Left colon (tissue), 2 donors: ENCODE measurements around the gene CBX6. TPM values are rescaled to one million over a fixed set of nuclear protein-coding genes. Genes with fewer than 3 reads are reported as not detected.
"Not testable (repeated sequence)": the region's sequence is repeated elsewhere in the genome, so short reads cannot be mapped to it uniquely, and the experiment has no call there.

Experiments used
- ATAC-seq: fragments of 200-7000 bp; cut with Tn5 transposase; one replicate; pipeline ENCODE4 v1.9.1; 2020; ENCODE audit warnings: mild to moderate bottlenecking, moderate library complexity
- DNase-seq, 2 donors: peaks; one replicate each; pipeline ENCODE4 v3.0.0-alpha.2; 2020
- intact Hi-C, 2 donors: fragments of 100-400 bp; cut with DNase I in 1 of 2; cut with micrococcal nuclease in 1 of 2; formaldehyde crosslinking; loops; one replicate each; pipeline versions ENCODE4 v1.11.2 to v1.14.0; 2022; cut with DNase I, micrococcal nuclease
- long read RNA-seq: library from polyadenylated mRNA; unstranded; transcript quantifications from one replicate; pipeline ENCODE4 v2.0.0, GENCODE V29; 2021
- total RNA-seq, 2 donors: library from RNA; stranded (reverse); fragmentation: NEBNext Ultra II Directional; extraction: Animal tissue kit (Norgen Biotek cat#: 25700); gene quantifications; one replicate each; pipeline ENCODE4 v1.2.1, GENCODE V29; 2021
- donor health status: DM: no; HTN: no; CAD: no.
- donor health status: DM: yes; HTN: yes; CAD: no.

CBX6 gene
- 10 to 100 TPM in 1 of 2 donors, 1 to 10 TPM in 1; 6.8 to 28.4 TPM for total RNA-seq
- long read RNA-seq, partial matches to known transcripts: 0 of 8 reads
- long read RNA-seq, other reads (novel, unspliced or antisense): 8 of 8 reads

GRCh38 chr22:38872172-38872830 is at the start of gene CBX6:
Gene CBX6 (minus strand): TSS chr22:38872216. CDS start chr22:38872190, 26 bp downstream.
- intact Hi-C loops: no loop called here
- DNase-seq (peak; percentile 89 to 95), ATAC-seq (peak; percentile 82)

- ATAC-seq (peak; percentile 36), DNase-seq (no peak)
- intact Hi-C loops: no loop called here
Measured at GRCh38 chr22:38921806-38922205, 49.8 kb upstream of the CBX6 start.

GRCh38 chr22:38921120-38921519 is 49.1 kb upstream of the CBX6 start:
- ATAC-seq (peak; percentile 73), DNase-seq (peak; percentile 89 to 94)
- intact Hi-C loops: no loop called here

DNA sequence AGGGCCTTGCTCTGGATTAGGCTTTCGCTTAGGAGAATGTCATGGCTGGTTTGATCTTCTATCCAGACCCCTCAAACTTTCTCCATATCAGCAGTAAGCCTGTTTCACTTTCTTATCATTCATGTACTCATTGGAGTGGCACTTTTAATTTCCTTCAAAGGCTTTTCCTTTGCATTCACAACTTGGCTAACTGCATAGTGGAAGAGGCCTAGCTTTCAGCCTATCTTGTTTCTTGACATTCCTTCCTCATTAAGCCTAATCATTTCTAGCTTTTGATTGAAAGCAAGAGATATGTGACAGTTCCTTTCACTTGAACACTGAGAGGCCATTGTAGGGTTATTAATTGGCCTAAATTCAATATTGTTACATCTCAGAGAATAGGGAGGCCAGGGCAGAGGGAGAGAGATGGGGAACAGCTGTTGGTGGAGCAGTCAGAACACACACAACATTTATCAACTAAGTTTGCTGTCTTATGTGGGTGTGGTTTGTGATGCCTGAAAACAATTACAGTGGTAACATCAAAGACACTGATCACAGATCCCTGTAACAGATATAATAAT is 47.7 kb upstream of the CBX6 start:
- no peak for ATAC-seq
- intact Hi-C loops: no loop called here

DNA sequence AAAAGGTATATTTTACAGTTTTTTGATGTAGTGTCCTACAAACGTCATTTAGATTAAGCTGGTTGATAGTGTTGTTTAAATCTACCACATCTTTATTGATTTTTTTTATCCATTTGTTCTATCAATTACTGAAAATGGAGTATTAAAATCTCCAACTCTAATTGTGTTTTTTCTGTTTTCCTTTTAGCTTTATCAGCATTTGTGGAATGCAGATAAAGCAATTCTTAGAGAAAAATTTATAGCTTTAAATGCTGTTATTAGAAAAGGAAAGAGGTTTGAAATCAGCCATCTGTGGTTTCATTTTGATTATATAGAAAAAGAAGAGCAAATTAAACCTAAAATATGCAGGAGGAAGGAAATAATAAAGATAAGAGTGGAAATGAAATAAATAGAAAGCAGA is 39.4 kb upstream of the CBX6 start:
- intact Hi-C loops: no loop called here
- ATAC-seq (no peak), DNase-seq (no peak)

More for the DNA sequence above, 47.7 kb upstream of the CBX6 start:
- DNase-seq: no peak

GRCh38 chr22:38907767-38908166 is 35.8 kb upstream of the CBX6 start:
- ATAC-seq (no peak), DNase-seq (no peak)
- intact Hi-C loops: no loop called here

DNA sequence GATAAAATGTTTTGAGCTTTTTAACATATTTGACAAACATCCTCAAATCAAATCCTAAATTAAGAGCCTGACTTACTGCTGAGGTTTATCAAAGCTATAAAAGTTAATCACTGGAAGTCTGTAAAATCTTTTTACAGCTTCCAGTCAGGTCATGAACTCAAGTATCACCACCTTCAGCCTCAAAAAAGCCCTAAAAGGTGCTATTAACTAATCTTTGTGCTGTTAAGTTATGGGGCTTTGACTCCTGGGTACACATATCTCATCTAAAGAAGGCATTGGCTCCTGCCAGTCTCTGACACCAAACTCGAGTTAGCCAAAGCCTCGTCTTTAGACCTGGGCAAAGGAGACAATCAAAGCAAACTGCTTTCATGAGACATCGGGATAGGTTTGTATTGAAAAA is 34.0 kb upstream of the CBX6 start:
- peak; percentile 95 for ATAC-seq
- no peak for DNase-seq
- intact Hi-C loops: no loop called here

DNA sequence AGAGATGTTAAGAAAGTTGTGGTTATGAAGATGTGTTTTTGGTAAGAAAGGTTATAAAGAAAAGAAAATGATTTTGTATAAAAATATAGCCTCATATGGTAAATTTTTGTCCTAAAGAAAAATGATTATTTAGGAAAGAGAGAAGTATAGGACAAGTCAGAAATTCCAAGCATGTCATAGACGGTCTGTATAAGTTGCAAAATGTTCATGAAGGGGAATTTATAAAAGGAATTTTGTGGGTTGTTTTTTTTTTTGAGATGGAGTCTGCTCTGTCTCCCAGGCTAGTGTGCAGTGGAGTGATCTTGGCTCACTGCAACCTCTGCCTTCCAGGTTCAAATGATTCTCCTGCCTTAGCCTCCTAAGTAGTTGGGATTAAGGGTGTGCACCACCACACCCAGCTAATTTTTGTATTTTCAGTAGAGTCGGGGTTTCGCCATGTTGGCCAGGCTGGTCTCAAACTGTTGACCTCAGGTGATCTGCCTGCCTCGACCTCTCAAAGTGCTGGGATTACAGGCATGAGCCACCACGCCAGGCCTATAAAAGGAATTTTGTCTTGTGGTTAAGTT is 32.1 kb upstream of the CBX6 start:
- intact Hi-C loops, ATAC-seq, DNase-seq: not testable (repeated sequence)

DNA sequence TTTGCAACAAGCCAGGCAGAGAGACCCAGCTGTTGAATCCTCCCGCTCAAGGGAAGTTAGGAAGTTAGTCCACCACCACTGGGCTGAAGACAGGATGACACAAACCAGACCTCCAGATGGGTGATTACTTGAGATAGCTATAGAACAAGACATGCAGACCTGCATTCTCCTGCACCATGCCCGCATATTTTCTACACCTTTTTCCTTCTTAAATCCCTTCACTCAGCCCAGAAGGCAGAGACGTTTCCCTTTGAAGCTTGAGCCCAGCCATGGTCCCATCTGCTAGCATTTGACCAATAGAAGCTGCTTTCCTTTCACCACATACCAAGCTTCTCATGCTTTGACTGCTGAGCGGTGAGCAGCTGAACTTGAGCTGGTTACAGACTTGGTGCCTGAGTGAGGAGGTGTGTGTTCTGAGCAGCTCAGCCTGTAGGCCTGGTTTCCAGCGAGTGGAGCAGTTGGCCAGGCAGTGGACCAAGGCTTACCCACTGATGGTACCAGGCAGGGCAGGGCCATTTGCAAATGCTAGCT is 29.2 kb upstream of the CBX6 start:
- no peak for DNase-seq
- no peak for ATAC-seq
- intact Hi-C loops: no loop called here

- DNase-seq (no peak), ATAC-seq (no peak)
- intact Hi-C loops: no loop called here
Measured at GRCh38 chr22:38900677-38901076, 28.7 kb upstream of the CBX6 start.

DNA sequence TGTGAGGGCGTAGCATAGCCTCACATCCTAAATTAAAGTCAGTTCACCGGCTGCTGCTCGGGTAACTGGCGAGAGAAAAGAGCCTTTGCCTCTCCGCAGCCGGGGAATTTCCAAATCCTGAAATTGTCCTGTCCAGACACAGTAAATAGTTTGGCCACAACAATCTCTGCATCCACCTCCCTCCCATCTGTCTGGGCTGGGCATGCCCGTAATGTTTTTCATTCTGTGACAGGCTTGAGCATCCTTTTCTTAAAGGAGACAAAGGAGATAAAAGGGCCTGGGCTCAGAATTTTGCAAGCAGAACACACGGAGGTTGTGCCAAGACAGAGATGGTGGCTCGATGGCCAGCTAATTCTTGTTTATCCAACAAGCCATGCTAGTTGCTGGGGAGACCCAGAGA is 19.2 kb upstream of the CBX6 start:
- intact Hi-C loops: no loop called here
- no peak for DNase-seq

GRCh38 chr22:38890377-38890776 is 18.4 kb upstream of the CBX6 start:
- intact Hi-C loops: no loop called here
- DNase-seq (no peak), ATAC-seq (no peak)

More for the DNA sequence above, 19.2 kb upstream of the CBX6 start:
- no peak for ATAC-seq

GRCh38 chr22:38886333-38886732 is 14.3 kb upstream of the CBX6 start:
- ATAC-seq (no peak), DNase-seq (no peak)
- intact Hi-C loops: no loop called here

DNA sequence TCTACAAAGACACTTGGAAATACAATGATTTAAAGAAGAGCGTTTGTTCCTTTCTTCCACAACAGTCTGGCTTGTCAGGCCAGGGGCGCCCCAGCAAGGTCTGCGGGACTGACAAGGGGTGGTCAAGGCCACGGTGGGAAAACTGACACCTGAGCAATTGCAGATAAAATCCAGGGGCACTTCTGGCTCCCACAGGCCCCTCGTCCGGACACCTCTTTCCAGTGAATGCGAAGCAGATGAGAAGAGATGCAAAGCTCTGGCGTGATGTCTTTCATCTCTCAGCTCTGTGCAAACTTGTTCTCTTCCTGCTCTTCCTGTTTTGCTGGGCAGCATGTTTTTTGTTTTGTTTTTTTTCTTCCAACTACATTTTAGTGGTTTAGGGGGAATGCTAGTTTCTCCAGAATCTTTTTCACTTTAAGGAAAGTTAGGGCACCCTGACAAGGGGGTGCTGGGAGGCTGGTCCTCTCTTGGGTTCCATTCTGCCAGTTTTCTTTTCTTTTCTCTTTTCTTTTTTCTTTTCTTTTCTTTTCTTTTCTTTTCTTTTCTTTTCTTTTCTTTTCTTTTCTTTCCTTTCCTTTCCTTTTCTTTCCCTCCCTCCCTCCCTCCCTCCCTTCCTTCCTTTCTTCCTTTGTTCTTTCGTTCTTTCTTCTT is 11.1 kb upstream of the CBX6 start:
- no peak for ATAC-seq
- intact Hi-C loops: no loop called here

DNA sequence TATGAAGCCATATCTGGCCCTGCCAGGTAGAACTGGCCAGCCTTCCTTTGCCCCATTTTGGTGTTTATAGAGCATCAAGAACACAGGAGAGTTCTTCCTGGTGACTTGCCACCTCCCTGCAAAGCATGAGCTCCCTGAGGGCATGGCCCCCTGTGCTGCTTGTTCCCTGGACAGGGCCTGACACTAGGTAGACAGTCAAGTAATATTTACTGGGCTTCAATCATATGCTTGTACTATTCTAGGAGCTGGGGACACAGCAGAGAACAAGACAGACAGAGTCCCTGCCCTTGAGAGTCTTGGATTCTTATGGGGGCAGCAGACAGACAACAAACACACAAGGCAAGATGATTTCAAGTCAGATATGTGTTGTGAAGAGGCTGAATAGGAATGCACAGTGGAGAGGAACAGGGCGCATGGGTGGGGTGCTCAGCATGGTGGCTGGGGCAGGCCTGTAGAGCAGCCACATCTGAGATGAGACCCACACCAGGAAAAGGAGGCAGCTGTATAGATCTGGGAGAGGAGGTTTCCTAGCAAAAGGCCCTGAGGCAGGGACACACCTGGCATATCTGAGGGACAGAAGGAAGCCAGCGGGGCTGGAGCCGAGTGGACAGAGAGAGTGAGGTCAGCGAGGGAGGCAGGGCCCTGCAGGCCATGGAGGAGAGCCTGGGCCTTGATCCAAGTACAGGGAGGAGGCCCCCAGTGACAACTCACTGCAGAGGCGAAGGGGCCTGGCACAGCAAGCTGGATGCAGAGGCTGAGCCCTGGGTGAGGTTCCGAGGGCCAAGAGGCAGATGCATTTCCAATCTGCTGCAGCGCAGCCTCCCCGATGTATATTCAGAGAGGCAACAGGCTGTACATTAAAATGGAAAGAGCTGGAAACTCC is 10.2 kb upstream of the CBX6 start:
- DNase-seq: no peak

More for the DNA sequence above, 11.1 kb upstream of the CBX6 start:
- no peak for DNase-seq

DNA sequence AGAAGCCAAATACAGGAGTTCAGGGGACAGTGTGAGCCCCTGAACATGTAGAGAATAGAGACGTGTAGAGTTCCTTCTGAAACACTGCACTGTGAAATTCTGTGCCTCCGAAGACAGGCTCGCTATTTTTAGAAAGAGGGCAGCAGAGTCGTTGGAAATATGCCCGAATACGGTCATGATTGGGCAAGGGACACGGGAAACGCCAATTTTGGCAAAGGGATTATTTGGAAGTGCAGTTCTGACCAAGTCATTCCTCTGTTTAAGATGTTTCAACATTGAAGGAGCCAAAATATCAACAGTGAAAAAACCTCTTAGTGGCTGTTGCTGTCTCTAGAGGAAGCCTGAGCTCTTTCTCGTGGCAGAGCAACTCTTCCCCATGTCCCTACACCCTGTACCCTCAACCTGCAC is 9.5 kb upstream of the CBX6 start:
- DNase-seq (no peak), ATAC-seq (peak; percentile 12)
- intact Hi-C loops: no loop called here

More for the DNA sequence above, 10.2 kb upstream of the CBX6 start:
- intact Hi-C loops: no loop called here
- no peak for ATAC-seq

DNA sequence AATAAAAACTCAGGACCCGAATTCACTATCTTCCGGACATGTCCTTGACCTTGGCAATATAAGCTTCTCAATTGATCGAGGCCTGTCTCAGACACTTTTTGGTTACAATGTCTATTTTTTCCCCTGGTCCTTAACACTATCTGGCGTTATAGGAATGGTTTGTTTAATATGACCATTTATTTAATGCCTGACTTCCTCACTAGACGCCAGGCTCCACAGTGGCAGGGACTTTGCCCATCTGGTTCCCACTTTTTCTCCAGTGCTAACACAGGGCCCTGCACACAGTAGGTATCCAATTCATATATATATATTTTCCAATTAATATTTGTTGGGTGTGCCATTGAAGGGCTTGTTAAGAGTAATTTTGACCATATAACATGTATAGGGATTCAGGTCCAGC is 7.9 kb upstream of the CBX6 start:
- intact Hi-C loops: no loop called here
- ATAC-seq: no peak

GRCh38 chr22:38879108-38879729 is 7.2 kb upstream of the CBX6 start:
- intact Hi-C loops: no loop called here
- no peak for ATAC-seq

More for the DNA sequence above, 7.9 kb upstream of the CBX6 start:
- DNase-seq: no peak

More at GRCh38 chr22:38879108-38879729, 7.2 kb upstream of the CBX6 start:
- no peak for DNase-seq
